Kidney glomerular epithelial cell (primary cell): ENCODE results near the gene PKDCC.
"Not testable (repeated sequence)": the region's sequence is repeated elsewhere in the genome, so short reads cannot be mapped to it uniquely, and the experiment has no call there.

Source experiments
- DNase-seq: peaks from one replicate; lab custom pipeline; 2025; lab: John Stamatoyannopoulos, UW

PKDCC gene

GRCh38 chr2:42065753-42066152 is 17.9 kb downstream of the PKDCC start:
- not testable (repeated sequence) for DNase-seq

GRCh38 chr2:42067001-42067400 is 19.2 kb downstream of the PKDCC start:
- not testable (repeated sequence) for DNase-seq

- no peak for DNase-seq
Measured at GRCh38 chr2:42067521-42067920, 19.7 kb downstream of the PKDCC start.

- DNase-seq: no peak
Measured at GRCh38 chr2:42068571-42069178, 20.9 kb downstream of the PKDCC start.

- DNase-seq: no peak
Measured at GRCh38 chr2:42069568-42069967, 21.7 kb downstream of the PKDCC start.

GRCh38 chr2:42071791-42072190 is 24.0 kb downstream of the PKDCC start:
- no peak for DNase-seq

- DNase-seq: no peak
Measured at GRCh38 chr2:42072349-42073118, 24.7 kb downstream of the PKDCC start.

- DNase-seq: no peak
Measured at GRCh38 chr2:42073739-42074503, 26.1 kb downstream of the PKDCC start.

GRCh38 chr2:42074661-42075060 is 26.8 kb downstream of the PKDCC start:
- DNase-seq: no peak

- no peak for DNase-seq
Measured at GRCh38 chr2:42076357-42077225, 28.8 kb downstream of the PKDCC start.

GRCh38 chr2:42077343-42077742 is 29.5 kb downstream of the PKDCC start:
- DNase-seq: no peak

GRCh38 chr2:42079737-42080287 is 32.0 kb downstream of the PKDCC start:
- DNase-seq: no peak

- not testable (repeated sequence) for DNase-seq
Measured at GRCh38 chr2:42081151-42081550, 33.3 kb downstream of the PKDCC start.

- DNase-seq: no peak
Measured at GRCh38 chr2:42082016-42082415, 34.2 kb downstream of the PKDCC start.

- peak; percentile 4 for DNase-seq
Measured at GRCh38 chr2:42084231-42084671, 36.4 kb downstream of the PKDCC start.

- not testable (repeated sequence) for DNase-seq
Measured at GRCh38 chr2:42085070-42085469, 37.2 kb downstream of the PKDCC start.

GRCh38 chr2:42085706-42086487 is 38.1 kb downstream of the PKDCC start:
- DNase-seq: no peak

GRCh38 chr2:42086500-42086953 is 38.7 kb downstream of the PKDCC start:
- peak; percentile 68 for DNase-seq

- no peak for DNase-seq
Measured at GRCh38 chr2:42087137-42087856, 39.5 kb downstream of the PKDCC start.

- DNase-seq: no peak
Measured at GRCh38 chr2:42087857-42088195, 40.0 kb downstream of the PKDCC start.
